Measurements from ENCODE around the gene ATP2B2.

The ATP2B2 gene

GRCh38 chr3:10405816-10406215 lies 99.6 kb downstream of the ATP2B2 start:
- H3K9me3 ChIP-seq (ENCODE audit: severe bottlenecking): no peaks in the 10 kb centered on the region
- H3K36me3 ChIP-seq (ENCODE audit: low read depth): no peaks in the 10 kb centered on the region
- no peaks in the 10 kb centered on the region for H3K4me1 ChIP-seq (ENCODE audit: insufficient read depth, poor library complexity, severe bottlenecking)
- DNase-seq (ENCODE audit: low spot score): no peak
- ATAC-seq (ENCODE audit: low read depth): no peak
- H3K27ac ChIP-seq (ENCODE audit: poor library complexity, severe bottlenecking): no peak overlapping the region
- no peaks in the 10 kb centered on the region for H3K27me3 ChIP-seq (ENCODE audit: insufficient read depth, poor library complexity, severe bottlenecking)
- H3K4me3 ChIP-seq (ENCODE audit: severe bottlenecking): no peak overlapping the region
- TF ChIP-seq CTCF (IDR thresholded peaks at IDR 0.05; ENCODE audit: poor library complexity, severe bottlenecking): no peak

DNA sequence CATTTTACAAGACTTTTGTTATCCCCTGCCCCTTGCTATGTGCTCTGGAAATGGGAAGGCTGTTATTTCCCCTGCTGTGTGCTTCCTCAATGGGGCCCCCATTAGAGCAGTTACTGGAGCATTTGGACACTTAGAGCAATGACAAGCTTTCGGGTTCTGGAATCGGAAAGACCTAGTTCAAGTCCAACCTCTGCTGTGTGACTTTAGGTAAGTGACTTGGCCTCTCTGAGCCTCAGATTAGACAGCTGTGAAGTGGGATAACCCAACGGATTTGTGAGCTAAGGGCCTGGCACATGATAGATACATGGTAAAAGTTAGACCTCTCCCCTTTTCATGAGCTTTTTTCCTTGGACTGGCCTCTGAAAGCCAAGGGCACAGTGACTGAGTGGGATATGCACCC lies 100.5 kb downstream of the ATP2B2 start:
- Histone ChIP-seq H3K27me3 (ENCODE audit: insufficient read depth, poor library complexity, severe bottlenecking) (no peaks in the 10 kb centered on the region), H3K36me3 (ENCODE audit: low read depth) (no peaks in the 10 kb centered on the region), H3K27ac (ENCODE audit: poor library complexity, severe bottlenecking) (no peak overlapping the region), H3K4me1 (ENCODE audit: insufficient read depth, poor library complexity, severe bottlenecking) (no peaks in the 10 kb centered on the region), H3K9me3 (ENCODE audit: severe bottlenecking) (no peaks in the 10 kb centered on the region), H3K4me3 (ENCODE audit: severe bottlenecking) (no peak overlapping the region)
- DNase-seq (ENCODE audit: low spot score) (no peak), ATAC-seq (ENCODE audit: low read depth) (no peak)
- TF ChIP-seq CTCF (IDR thresholded peaks at IDR 0.05; ENCODE audit: poor library complexity, severe bottlenecking): no peak

DNA sequence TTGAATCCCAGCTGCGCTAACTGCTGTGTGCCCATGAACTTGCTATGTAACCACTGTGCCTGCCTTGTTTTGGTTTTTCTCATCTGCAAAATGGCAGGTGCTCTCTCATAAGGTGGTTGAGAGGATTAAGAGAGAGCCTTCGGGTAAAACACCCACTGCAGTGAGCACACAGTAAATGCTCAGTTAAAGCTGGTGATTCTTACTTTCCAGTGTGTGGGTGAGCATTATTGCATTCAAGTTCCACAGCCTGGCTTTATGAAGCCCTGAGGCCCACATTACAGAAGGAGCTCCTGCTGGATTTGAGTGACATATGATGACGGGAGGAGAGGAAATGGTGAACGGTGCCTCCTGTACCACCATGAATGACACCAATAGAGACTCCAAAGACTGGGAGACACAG lies 101.0 kb downstream of the ATP2B2 start:
- ATAC-seq (ENCODE audit: low read depth) (no peak), DNase-seq (ENCODE audit: low spot score) (no peak)
- Histone ChIP-seq H3K9me3 (ENCODE audit: severe bottlenecking) (no peaks in the 10 kb centered on the region), H3K27ac (ENCODE audit: poor library complexity, severe bottlenecking) (no peak overlapping the region), H3K4me3 (ENCODE audit: severe bottlenecking) (no peak overlapping the region), H3K36me3 (ENCODE audit: low read depth) (no peaks in the 10 kb centered on the region), H3K27me3 (ENCODE audit: insufficient read depth, poor library complexity, severe bottlenecking) (no peaks in the 10 kb centered on the region), H3K4me1 (ENCODE audit: insufficient read depth, poor library complexity, severe bottlenecking) (no peaks in the 10 kb centered on the region)
- no peak for TF ChIP-seq CTCF (IDR thresholded peaks at IDR 0.05; ENCODE audit: poor library complexity, severe bottlenecking)

DNA sequence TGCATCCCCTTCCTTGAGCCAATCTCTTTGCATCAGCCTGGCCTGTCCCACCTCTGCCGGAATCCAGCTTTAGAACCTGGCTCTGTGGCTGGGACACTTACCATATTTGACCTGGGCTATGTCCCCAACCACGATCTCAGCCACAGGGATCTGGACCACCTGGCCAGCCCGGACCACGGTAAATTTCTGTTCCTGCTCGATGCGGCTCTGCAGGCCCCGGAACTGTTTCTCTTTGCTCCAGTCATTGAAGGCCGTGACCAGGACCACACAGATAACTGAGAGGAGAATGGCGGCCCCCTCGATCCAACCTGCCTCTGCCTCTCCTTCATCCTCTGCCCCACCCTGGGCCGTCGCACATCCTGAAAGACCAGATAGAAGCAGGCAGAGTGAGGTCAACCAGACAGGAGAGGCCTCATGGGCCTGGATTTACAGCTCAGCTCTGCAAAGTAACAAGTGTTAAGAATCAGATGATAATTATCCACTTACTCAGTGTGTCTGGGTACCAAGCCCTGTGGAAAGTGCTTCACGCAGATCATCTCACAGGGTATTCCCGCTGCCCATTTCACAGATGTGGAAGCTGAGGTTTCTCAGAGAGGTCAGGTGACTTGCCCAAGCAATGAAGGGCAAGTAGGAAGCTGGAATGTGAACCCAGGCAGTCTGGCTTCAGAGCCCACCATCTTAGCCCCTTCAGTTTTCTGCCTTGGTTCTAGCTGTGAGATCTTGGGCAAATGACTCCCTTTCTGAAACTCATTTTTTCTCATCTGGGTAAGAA lies 103.2 kb downstream of the ATP2B2 start:
- H3K4me3 ChIP-seq (ENCODE audit: severe bottlenecking): no peak overlapping the region
- no peaks in the 10 kb centered on the region for H3K27me3 ChIP-seq (ENCODE audit: insufficient read depth, poor library complexity, severe bottlenecking)
- H3K9me3 ChIP-seq (ENCODE audit: severe bottlenecking): no peaks in the 10 kb centered on the region
- H3K4me1 ChIP-seq (ENCODE audit: insufficient read depth, poor library complexity, severe bottlenecking): no peaks in the 10 kb centered on the region
- ATAC-seq (ENCODE audit: low read depth) (no peak), DNase-seq (ENCODE audit: low spot score) (no peak)
- no peak for TF ChIP-seq CTCF (IDR thresholded peaks at IDR 0.05; ENCODE audit: poor library complexity, severe bottlenecking)
- no peaks in the 10 kb centered on the region for H3K36me3 ChIP-seq (ENCODE audit: low read depth)
- H3K27ac ChIP-seq (ENCODE audit: poor library complexity, severe bottlenecking): no peak overlapping the region

GRCh38 chr3:10400749-10401495 lies 104.5 kb downstream of the ATP2B2 start:
- Histone ChIP-seq H3K27me3 (ENCODE audit: insufficient read depth, poor library complexity, severe bottlenecking) (no peaks in the 10 kb centered on the region), H3K4me3 (ENCODE audit: severe bottlenecking) (no peak overlapping the region), H3K27ac (ENCODE audit: poor library complexity, severe bottlenecking) (no peak overlapping the region), H3K9me3 (ENCODE audit: severe bottlenecking) (no peaks in the 10 kb centered on the region), H3K4me1 (ENCODE audit: insufficient read depth, poor library complexity, severe bottlenecking) (no peaks in the 10 kb centered on the region), H3K36me3 (ENCODE audit: low read depth) (no peaks in the 10 kb centered on the region)
- DNase-seq (ENCODE audit: low spot score) (no peak), ATAC-seq (ENCODE audit: low read depth) (no peak)
- TF ChIP-seq CTCF (IDR thresholded peaks at IDR 0.05; ENCODE audit: poor library complexity, severe bottlenecking): no peak

Data from RWPE2 (cell line).